ENCODE measurements around the gene MTERF2. TPM values are rescaled to one million over a fixed set of nuclear protein-coding genes. Genes with fewer than 3 reads are reported as not detected.
A peak's percentile ranks its signal among the peaks of the same experiment; 100 is the strongest.

The MTERF2 gene
- total and polyA plus RNA-seq, 2 of the 13 experiments (the other 11 are each of a cell fraction or from before 2014, with no cell fraction given) = 8.0 to 11.6 TPM

- TF ChIP-seq ATF4 (CRISPR knock-in tag; IDR thresholded peaks at IDR 0.05) = peak in 1 of 2 experiments; percentile 37; a peak in 1 of 4 replicates
- TF ChIP-seq ZNF382 (CRISPR knock-in tag; IDR thresholded peaks at IDR 0.05; ENCODE audit: borderline replicate concordance) = no peak
- no peak for TF ChIP-seq ZNF331 (CRISPR knock-in tag; IDR thresholded peaks at IDR 0.05)
- peak; percentile 70; the same call in 1 of the 2 replicates for TF ChIP-seq ZNF710 (CRISPR knock-in tag; IDR thresholded peaks at IDR 0.05; ENCODE audit: borderline replicate concordance)
- TF ChIP-seq ZNF530 (CRISPR knock-in tag; IDR thresholded peaks at IDR 0.05; ENCODE audit: low read depth) = no peak
- TF ChIP-seq RARA (CRISPR knock-in tag; IDR thresholded peaks at IDR 0.05) = peak; percentile 43; the same call in 1 of the 2 replicates
- TF ChIP-seq POLR2AphosphoS5 (IDR thresholded peaks at IDR 0.05; ENCODE audit: low read depth, low read length) = peak; percentile 38; the same call in 1 of the 2 replicates
- no peak for TF ChIP-seq TFDP2 (CRISPR knock-in tag; IDR thresholded peaks at IDR 0.05)
- TF ChIP-seq ZNF136 (CRISPR knock-in tag; IDR thresholded peaks at IDR 0.05; ENCODE audit: low read depth) = no peak
- TF ChIP-seq ATAD3A (CRISPR knock-in tag; IDR thresholded peaks at IDR 0.05) = no peak
- no peak for TF ChIP-seq RBAK (CRISPR knock-in tag; IDR thresholded peaks at IDR 0.05)
- TF ChIP-seq SOX13 (IDR thresholded peaks at IDR 0.05) = peak; percentile 85
- TF ChIP-seq SOX13 (CRISPR knock-in tag; conservative IDR thresholded peaks at IDR 0.05 in 1 of 2, IDR thresholded peaks at IDR 0.05 in 1 of 2) = peak in 1 of 2 experiments; percentile 95; a peak in 2 of 4 replicates
- TF ChIP-seq TARDBP (CRISPR knock-in tag; IDR thresholded peaks at IDR 0.05) = 0 out of 2 replicates have a peak, but pooled peaks have one; percentile 36
- TF ChIP-seq ZNF639 (CRISPR knock-in tag; conservative IDR thresholded peaks at IDR 0.05) = no peak
- no peak for TF ChIP-seq PAF1 (CRISPR knock-in tag; IDR thresholded peaks at IDR 0.05)
- TF ChIP-seq SNRNP70 (IDR thresholded peaks at IDR 0.05; ENCODE audit: low read depth, low read length) = no peak
- TF ChIP-seq ZNF574 (CRISPR knock-in tag; IDR thresholded peaks at IDR 0.05) = 0 out of 2 replicates have a peak, but pooled peaks have one; percentile 21
- TF ChIP-seq NFATC3 (CRISPR knock-in tag; IDR thresholded peaks at IDR 0.05) = no peak
- TF ChIP-seq ZNF660 (CRISPR knock-in tag; IDR thresholded peaks at IDR 0.05; ENCODE audit: borderline replicate concordance, low read depth) = no peak
- no peak for TF ChIP-seq ZNF773 (CRISPR knock-in tag; IDR thresholded peaks at IDR 0.05; ENCODE audit: borderline replicate concordance)
Observed at GRCh38 chr12:106975993-106976658, 10.8 kb downstream of the MTERF2 start (continued).
